WTC11 (cell line): ENCODE results near the gene CAPRIN1. TPM values are rescaled to one million over a fixed set of nuclear protein-coding genes. Genes with fewer than 3 reads are reported as not detected.

Source experiments
- ATAC-seq: fragments of 200-7000 bp; cut with Tn5 transposase; 2 replicates; pipeline ENCODE4 v1.10.0; 2021; ENCODE audit warnings: mild to moderate bottlenecking, moderate library complexity
- CTCF ChIA-PET: fragments of 300-600 bp; sonication (Branson Sonifier 250); formaldehyde crosslinking; loops from one replicate; lab custom pipeline; 2021; ENCODE audit warnings: antibody characterized with exemption; lab: Charles Lee
- POLR2A ChIA-PET: fragments of 350-600 bp; sonication (Branson Sonifier 250); formaldehyde crosslinking; loops from one replicate; lab custom pipeline; 2021; ENCODE audit warnings: antibody characterized with exemption; lab: Charles Lee
- DNase-seq: peaks from one replicate; pipeline ENCODE4 v3.0.0; 2021; ENCODE audit warnings: low spot score
- H3K27ac Mint-ChIP-seq: 2 replicates; pipeline ENCODE4 v1.8.0; 2021; ENCODE audit warnings: mixed read lengths
- H3K27me3 Mint-ChIP-seq: 2 replicates; pipeline ENCODE4 v1.8.0; 2021; ENCODE audit warnings: low read depth, mild to moderate bottlenecking, moderate library complexity, mixed read lengths
- H3K36me3 Mint-ChIP-seq: 2 replicates; pipeline ENCODE4 v1.8.0; 2021; ENCODE audit warnings: mixed read lengths
- H3K4me1 Mint-ChIP-seq: 2 replicates; pipeline ENCODE4 v1.8.0; 2022; ENCODE audit warnings: mixed read lengths
- H3K4me3 Mint-ChIP-seq: 2 replicates; pipeline ENCODE4 v1.8.0; 2021; ENCODE audit warnings: mild to moderate bottlenecking, moderate library complexity, mixed read lengths
- H3K9me3 Mint-ChIP-seq: 2 replicates; pipeline ENCODE4 v1.8.0; 2021; ENCODE audit warnings: mixed read lengths
- ATF1 ChIP-seq: sonication (generic); formaldehyde crosslinking; IDR thresholded peaks from 2 replicates; pipeline ENCODE4 v1.8.1; 2023; ENCODE audit warnings: mild to moderate bottlenecking, moderate library complexity, missing genetic modification reagents
- EMX1 ChIP-seq: fragments of 250-450 bp; sonication (Bioruptor Pico); IDR thresholded peaks from 2 replicates; pipeline ENCODE4 v1.8.0; 2021; ENCODE audit warnings: mild to moderate bottlenecking
- ETV6 ChIP-seq: sonication (generic); formaldehyde crosslinking; IDR thresholded peaks from 2 replicates; pipeline ENCODE4 v1.8.1; 2022; ENCODE audit warnings: mild to moderate bottlenecking, missing genetic modification reagents
- FOXJ3 ChIP-seq: sonication (generic); formaldehyde crosslinking; IDR thresholded peaks from 2 replicates; pipeline ENCODE4 v1.9.0; 2021; ENCODE audit warnings: missing genetic modification reagents, mild to moderate bottlenecking, borderline replicate concordance
- GRHL2 ChIP-seq: fragments of 250-450 bp; sonication (Bioruptor Pico); IDR thresholded peaks from 2 replicates; pipeline ENCODE4 v1.8.0; 2022; ENCODE audit warnings: mild to moderate bottlenecking, moderate library complexity; ENCODE audit not compliant: insufficient replicate concordance, severe bottlenecking
- NFYB ChIP-seq: sonication (generic); formaldehyde crosslinking; conservative IDR thresholded peaks from 2 replicates; pipeline ENCODE4 v1.8.0; 2022; ENCODE audit warnings: low read depth, missing genetic modification reagents
- TP53 ChIP-seq: sonication (generic); formaldehyde crosslinking; IDR thresholded peaks from 2 replicates; pipeline ENCODE4 v1.8.1; 2023; ENCODE audit warnings: mild to moderate bottlenecking, missing genetic modification reagents
- ZNF232 ChIP-seq: sonication (generic); formaldehyde crosslinking; IDR thresholded peaks from 2 replicates; pipeline ENCODE4 v1.8.0; 2022; ENCODE audit warnings: mild to moderate bottlenecking, missing genetic modification reagents
- total RNA-seq: library from RNA; stranded (reverse); gene quantifications from 3 replicates; pipeline ENCODE4 v1.2.3, GENCODE V29; 2021
- TF ChIP-seq, protein P1 (sequence below): sonication (generic); formaldehyde crosslinking; IDR thresholded peaks from 2 replicates; pipeline ENCODE4 v1.8.1; 2022; ENCODE audit warnings: low read depth, mild to moderate bottlenecking, moderate library complexity, missing genetic modification reagents, borderline replicate concordance
- TF ChIP-seq, protein P2 (sequence below): sonication (generic); formaldehyde crosslinking; IDR thresholded peaks from 2 replicates; pipeline ENCODE4 v1.8.0; 2022; ENCODE audit warnings: mild to moderate bottlenecking, missing genetic modification reagents
- TF ChIP-seq, protein P3 (sequence below): fragments of 250-450 bp; sonication (Bioruptor Pico); IDR thresholded peaks from 2 replicates; pipeline ENCODE4 v1.9.0; 2021; ENCODE audit warnings: mild to moderate bottlenecking
- TF ChIP-seq, protein P4 (sequence below): sonication (generic); formaldehyde crosslinking; IDR thresholded peaks from 2 replicates; pipeline ENCODE4 v1.8.1; 2023; ENCODE audit warnings: mild to moderate bottlenecking, missing genetic modification reagents, moderate library complexity
- TF ChIP-seq, protein P5 (sequence below): fragments of 250-450 bp; sonication (Bioruptor Pico); IDR thresholded peaks from 2 replicates; pipeline ENCODE4 v1.9.0; 2021; ENCODE audit warnings: mild to moderate bottlenecking
- TF ChIP-seq, protein P6 (sequence below): sonication (generic); formaldehyde crosslinking; IDR thresholded peaks from 2 replicates; pipeline ENCODE4 v1.8.1; 2022; ENCODE audit warnings: mild to moderate bottlenecking, moderate library complexity, missing genetic modification reagents
- TF ChIP-seq, protein P7 (sequence below): sonication (generic); formaldehyde crosslinking; conservative IDR thresholded peaks from 2 replicates; pipeline ENCODE4 v1.8.1; 2023; ENCODE audit warnings: mild to moderate bottlenecking, low read depth, missing genetic modification reagents, moderate library complexity
- TF ChIP-seq, protein P8 (sequence below): sonication (generic); formaldehyde crosslinking; IDR thresholded peaks from 2 replicates; pipeline ENCODE4 v1.8.0; 2022; ENCODE audit warnings: missing genetic modification reagents

The CAPRIN1 gene
- total RNA-seq, 1 experiment from 2014 or later, result 288 TPM

DNA sequence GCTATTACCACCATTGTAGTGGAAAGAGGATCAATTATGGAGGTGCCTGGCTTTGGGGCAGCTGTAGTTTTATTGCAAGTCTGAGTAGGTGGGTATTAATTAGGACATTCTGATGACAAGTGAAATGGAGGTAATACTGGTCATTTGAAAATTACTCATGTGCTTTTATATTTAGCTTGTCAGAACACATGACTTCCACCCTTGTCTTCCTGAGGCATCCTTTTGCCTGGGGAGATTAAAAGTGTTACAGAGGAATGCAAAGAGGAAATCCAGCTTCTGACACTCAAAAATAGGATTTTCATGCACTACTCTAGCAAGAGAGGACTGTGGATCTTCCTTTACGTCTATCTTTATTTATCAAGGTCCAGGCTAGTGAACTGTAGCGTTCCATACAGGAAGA is 44.7 kb upstream of the CAPRIN1 start (continued):
- TF ChIP-seq, protein P1, sequence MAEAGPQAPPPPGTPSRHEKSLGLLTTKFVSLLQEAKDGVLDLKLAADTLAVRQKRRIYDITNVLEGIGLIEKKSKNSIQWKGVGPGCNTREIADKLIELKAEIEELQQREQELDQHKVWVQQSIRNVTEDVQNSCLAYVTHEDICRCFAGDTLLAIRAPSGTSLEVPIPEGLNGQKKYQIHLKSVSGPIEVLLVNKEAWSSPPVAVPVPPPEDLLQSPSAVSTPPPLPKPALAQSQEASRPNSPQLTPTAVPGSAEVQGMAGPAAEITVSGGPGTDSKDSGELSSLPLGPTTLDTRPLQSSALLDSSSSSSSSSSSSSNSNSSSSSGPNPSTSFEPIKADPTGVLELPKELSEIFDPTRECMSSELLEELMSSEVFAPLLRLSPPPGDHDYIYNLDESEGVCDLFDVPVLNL, result no peak
- TF ChIP-seq, protein P2, sequence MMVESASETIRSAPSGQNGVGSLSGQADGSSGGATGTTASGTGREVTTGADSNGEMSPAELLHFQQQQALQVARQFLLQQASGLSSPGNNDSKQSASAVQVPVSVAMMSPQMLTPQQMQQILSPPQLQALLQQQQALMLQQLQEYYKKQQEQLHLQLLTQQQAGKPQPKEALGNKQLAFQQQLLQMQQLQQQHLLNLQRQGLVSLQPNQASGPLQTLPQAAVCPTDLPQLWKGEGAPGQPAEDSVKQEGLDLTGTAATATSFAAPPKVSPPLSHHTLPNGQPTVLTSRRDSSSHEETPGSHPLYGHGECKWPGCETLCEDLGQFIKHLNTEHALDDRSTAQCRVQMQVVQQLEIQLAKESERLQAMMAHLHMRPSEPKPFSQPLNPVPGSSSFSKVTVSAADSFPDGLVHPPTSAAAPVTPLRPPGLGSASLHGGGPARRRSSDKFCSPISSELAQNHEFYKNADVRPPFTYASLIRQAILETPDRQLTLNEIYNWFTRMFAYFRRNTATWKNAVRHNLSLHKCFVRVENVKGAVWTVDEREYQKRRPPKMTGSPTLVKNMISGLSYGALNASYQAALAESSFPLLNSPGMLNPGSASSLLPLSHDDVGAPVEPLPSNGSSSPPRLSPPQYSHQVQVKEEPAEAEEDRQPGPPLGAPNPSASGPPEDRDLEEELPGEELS (CRISPR knock-in tag), result no peak
- TF ChIP-seq EMX1 (CRISPR knock-in tag), result no peak

DNA sequence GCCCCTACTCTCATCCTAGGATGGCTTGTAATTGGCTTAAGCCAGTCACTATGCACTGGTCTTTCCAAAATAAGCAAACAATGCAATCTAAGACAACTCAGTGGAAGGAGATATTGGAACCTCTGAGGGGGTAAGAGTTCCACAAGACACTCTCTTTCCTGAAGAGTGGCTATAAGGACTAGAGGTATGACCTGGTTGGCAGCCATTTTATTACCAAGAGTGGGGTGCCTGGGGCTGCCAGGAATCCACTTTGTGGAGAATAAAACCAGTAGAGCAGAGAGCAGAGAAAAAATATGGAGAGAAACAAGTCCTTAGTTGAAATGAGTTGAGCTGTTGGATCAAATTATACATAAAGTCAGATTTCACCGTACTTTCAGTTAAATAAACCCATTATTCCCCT is 38.8 kb upstream of the CAPRIN1 start:
- no peak for DNase-seq
- TF ChIP-seq FOXJ3 (CRISPR knock-in tag) (no peak), ATF1 (CRISPR knock-in tag) (no peak), ZNF232 (CRISPR knock-in tag) (no peak), NFYB (no peak), TP53 (no peak), GRHL2 (no peak), ETV6 (no peak)
- TF ChIP-seq, protein P3, sequence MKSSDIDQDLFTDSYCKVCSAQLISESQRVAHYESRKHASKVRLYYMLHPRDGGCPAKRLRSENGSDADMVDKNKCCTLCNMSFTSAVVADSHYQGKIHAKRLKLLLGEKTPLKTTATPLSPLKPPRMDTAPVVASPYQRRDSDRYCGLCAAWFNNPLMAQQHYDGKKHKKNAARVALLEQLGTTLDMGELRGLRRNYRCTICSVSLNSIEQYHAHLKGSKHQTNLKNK (CRISPR knock-in tag), result no peak
- TF ChIP-seq, protein P4, sequence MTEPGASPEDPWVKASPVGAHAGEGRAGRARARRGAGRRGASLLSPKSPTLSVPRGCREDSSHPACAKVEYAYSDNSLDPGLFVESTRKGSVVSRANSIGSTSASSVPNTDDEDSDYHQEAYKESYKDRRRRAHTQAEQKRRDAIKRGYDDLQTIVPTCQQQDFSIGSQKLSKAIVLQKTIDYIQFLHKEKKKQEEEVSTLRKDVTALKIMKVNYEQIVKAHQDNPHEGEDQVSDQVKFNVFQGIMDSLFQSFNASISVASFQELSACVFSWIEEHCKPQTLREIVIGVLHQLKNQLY (CRISPR knock-in tag), result no peak
- TF ChIP-seq, protein P5, sequence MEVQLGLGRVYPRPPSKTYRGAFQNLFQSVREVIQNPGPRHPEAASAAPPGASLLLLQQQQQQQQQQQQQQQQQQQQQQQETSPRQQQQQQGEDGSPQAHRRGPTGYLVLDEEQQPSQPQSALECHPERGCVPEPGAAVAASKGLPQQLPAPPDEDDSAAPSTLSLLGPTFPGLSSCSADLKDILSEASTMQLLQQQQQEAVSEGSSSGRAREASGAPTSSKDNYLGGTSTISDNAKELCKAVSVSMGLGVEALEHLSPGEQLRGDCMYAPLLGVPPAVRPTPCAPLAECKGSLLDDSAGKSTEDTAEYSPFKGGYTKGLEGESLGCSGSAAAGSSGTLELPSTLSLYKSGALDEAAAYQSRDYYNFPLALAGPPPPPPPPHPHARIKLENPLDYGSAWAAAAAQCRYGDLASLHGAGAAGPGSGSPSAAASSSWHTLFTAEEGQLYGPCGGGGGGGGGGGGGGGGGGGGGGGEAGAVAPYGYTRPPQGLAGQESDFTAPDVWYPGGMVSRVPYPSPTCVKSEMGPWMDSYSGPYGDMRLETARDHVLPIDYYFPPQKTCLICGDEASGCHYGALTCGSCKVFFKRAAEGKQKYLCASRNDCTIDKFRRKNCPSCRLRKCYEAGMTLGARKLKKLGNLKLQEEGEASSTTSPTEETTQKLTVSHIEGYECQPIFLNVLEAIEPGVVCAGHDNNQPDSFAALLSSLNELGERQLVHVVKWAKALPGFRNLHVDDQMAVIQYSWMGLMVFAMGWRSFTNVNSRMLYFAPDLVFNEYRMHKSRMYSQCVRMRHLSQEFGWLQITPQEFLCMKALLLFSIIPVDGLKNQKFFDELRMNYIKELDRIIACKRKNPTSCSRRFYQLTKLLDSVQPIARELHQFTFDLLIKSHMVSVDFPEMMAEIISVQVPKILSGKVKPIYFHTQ (CRISPR knock-in tag), result no peak
- TF ChIP-seq, protein P6, sequence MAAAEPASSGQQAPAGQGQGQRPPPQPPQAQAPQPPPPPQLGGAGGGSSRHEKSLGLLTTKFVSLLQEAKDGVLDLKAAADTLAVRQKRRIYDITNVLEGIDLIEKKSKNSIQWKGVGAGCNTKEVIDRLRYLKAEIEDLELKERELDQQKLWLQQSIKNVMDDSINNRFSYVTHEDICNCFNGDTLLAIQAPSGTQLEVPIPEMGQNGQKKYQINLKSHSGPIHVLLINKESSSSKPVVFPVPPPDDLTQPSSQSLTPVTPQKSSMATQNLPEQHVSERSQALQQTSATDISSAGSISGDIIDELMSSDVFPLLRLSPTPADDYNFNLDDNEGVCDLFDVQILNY (CRISPR knock-in tag), result no peak
- TF ChIP-seq, protein P7, sequence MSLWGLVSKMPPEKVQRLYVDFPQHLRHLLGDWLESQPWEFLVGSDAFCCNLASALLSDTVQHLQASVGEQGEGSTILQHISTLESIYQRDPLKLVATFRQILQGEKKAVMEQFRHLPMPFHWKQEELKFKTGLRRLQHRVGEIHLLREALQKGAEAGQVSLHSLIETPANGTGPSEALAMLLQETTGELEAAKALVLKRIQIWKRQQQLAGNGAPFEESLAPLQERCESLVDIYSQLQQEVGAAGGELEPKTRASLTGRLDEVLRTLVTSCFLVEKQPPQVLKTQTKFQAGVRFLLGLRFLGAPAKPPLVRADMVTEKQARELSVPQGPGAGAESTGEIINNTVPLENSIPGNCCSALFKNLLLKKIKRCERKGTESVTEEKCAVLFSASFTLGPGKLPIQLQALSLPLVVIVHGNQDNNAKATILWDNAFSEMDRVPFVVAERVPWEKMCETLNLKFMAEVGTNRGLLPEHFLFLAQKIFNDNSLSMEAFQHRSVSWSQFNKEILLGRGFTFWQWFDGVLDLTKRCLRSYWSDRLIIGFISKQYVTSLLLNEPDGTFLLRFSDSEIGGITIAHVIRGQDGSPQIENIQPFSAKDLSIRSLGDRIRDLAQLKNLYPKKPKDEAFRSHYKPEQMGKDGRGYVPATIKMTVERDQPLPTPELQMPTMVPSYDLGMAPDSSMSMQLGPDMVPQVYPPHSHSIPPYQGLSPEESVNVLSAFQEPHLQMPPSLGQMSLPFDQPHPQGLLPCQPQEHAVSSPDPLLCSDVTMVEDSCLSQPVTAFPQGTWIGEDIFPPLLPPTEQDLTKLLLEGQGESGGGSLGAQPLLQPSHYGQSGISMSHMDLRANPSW, result no peak
- TF ChIP-seq, protein P8, sequence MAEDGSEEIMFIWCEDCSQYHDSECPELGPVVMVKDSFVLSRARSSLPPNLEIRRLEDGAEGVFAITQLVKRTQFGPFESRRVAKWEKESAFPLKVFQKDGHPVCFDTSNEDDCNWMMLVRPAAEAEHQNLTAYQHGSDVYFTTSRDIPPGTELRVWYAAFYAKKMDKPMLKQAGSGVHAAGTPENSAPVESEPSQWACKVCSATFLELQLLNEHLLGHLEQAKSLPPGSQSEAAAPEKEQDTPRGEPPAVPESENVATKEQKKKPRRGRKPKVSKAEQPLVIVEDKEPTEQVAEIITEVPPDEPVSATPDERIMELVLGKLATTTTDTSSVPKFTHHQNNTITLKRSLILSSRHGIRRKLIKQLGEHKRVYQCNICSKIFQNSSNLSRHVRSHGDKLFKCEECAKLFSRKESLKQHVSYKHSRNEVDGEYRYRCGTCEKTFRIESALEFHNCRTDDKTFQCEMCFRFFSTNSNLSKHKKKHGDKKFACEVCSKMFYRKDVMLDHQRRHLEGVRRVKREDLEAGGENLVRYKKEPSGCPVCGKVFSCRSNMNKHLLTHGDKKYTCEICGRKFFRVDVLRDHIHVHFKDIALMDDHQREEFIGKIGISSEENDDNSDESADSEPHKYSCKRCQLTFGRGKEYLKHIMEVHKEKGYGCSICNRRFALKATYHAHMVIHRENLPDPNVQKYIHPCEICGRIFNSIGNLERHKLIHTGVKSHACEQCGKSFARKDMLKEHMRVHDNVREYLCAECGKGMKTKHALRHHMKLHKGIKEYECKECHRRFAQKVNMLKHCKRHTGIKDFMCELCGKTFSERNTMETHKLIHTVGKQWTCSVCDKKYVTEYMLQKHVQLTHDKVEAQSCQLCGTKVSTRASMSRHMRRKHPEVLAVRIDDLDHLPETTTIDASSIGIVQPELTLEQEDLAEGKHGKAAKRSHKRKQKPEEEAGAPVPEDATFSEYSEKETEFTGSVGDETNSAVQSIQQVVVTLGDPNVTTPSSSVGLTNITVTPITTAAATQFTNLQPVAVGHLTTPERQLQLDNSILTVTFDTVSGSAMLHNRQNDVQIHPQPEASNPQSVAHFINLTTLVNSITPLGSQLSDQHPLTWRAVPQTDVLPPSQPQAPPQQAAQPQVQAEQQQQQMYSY (CRISPR knock-in tag), result no peak
- TF ChIP-seq, all 79 proteins: peak for 0
- CTCF ChIA-PET, result no interaction called here
- Mint-ChIP-seq H3K4me1 (no peaks in the 10 kb centered on the region), H3K27me3 (no peaks in the 10 kb centered on the region), H3K4me3 (no peak overlapping the region), H3K36me3 (no peaks in the 10 kb centered on the region), H3K27ac (no peak overlapping the region), H3K9me3 (peaks cover 6% of the 10 kb centered on the region)
- POLR2A ChIA-PET, result no interaction called here
- ATAC-seq, result no peak
